Hematopoietic multipotent progenitor cell treated with erythropoietin and hydrocortisone succinate and interleukin-3 and kit ligand, for 4 days (in vitro differentiated cells): ENCODE results near the gene VEGFC.

Experiments
- DNase-seq: peaks from one replicate; pipeline ENCODE4 v3.0.0-alpha.2; 2015

VEGFC gene

GRCh38 chr4:176675810-176676209 lies 116.9 kb downstream of the VEGFC start:
- DNase-seq = peak; percentile 0

- DNase-seq = no peak
Observed at GRCh38 chr4:176671532-176671931, 121.2 kb downstream of the VEGFC start.

- no peak for DNase-seq
Observed at GRCh38 chr4:176668324-176668723, 124.4 kb downstream of the VEGFC start.

GRCh38 chr4:176664964-176665363 lies 127.8 kb downstream of the VEGFC start:
- DNase-seq = no peak

- DNase-seq = no peak
Observed at GRCh38 chr4:176660561-176660960, 132.2 kb downstream of the VEGFC start.

- DNase-seq = no peak
Observed at GRCh38 chr4:176656108-176656507, 136.6 kb downstream of the VEGFC start.

- DNase-seq = no peak
Observed at GRCh38 chr4:176654565-176655216, 138.0 kb downstream of the VEGFC start.

- no peak for DNase-seq
Observed at GRCh38 chr4:176653401-176654220, 139.1 kb downstream of the VEGFC start.

- DNase-seq = no peak
Observed at GRCh38 chr4:176646311-176646710, 146.4 kb downstream of the VEGFC start.

GRCh38 chr4:176645246-176645960 lies 147.3 kb downstream of the VEGFC start:
- DNase-seq = no peak

- DNase-seq = no peak
Observed at GRCh38 chr4:176642472-176642871, 150.2 kb downstream of the VEGFC start.

GRCh38 chr4:176641237-176641636 lies 151.5 kb downstream of the VEGFC start:
- no peak for DNase-seq

GRCh38 chr4:176638992-176639391 lies 153.7 kb downstream of the VEGFC start:
- DNase-seq = no peak

GRCh38 chr4:176636292-176636691 lies 156.4 kb downstream of the VEGFC start:
- DNase-seq = no peak

GRCh38 chr4:176635372-176636261 lies 157.1 kb downstream of the VEGFC start:
- DNase-seq = no peak
